Measurements from ENCODE around the gene GSG1.

- TF ChIP-seq, protein P1, sequence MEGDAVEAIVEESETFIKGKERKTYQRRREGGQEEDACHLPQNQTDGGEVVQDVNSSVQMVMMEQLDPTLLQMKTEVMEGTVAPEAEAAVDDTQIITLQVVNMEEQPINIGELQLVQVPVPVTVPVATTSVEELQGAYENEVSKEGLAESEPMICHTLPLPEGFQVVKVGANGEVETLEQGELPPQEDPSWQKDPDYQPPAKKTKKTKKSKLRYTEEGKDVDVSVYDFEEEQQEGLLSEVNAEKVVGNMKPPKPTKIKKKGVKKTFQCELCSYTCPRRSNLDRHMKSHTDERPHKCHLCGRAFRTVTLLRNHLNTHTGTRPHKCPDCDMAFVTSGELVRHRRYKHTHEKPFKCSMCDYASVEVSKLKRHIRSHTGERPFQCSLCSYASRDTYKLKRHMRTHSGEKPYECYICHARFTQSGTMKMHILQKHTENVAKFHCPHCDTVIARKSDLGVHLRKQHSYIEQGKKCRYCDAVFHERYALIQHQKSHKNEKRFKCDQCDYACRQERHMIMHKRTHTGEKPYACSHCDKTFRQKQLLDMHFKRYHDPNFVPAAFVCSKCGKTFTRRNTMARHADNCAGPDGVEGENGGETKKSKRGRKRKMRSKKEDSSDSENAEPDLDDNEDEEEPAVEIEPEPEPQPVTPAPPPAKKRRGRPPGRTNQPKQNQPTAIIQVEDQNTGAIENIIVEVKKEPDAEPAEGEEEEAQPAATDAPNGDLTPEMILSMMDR (IDR thresholded peaks at IDR 0.05; ENCODE audit: insufficient read depth, low read length), result no peak
- TF ChIP-seq POLR2AphosphoS5 (IDR thresholded peaks at IDR 0.05; ENCODE audit: low read depth), result no peak
Measured at GRCh38 chr12:13038491-13039161, 64.8 kb downstream of the GSG1 start.
